ENCODE data around the gene ZSCAN23. TPM values are rescaled to one million over a fixed set of nuclear protein-coding genes. Genes with fewer than 3 reads are reported as not detected.

The ZSCAN23 gene
- total RNA-seq, 1 experiment from 2014 or later: 2.1 TPM

Other genes with a start within 250 kb of the ZSCAN23 start
- 10.3 and 15.5 TPM in 2 replicates for gene ZSCAN9, start 218.2 kb downstream of the ZSCAN23 start, total RNA-seq (2014; rRNA removed)
- gene ZKSCAN4, start 191.2 kb downstream of the ZSCAN23 start, total RNA-seq (2014; rRNA removed): 4.1 and 4.4 TPM in 2 replicates
- gene NKAPL, start 184.2 kb downstream of the ZSCAN23 start, total RNA-seq (2014; rRNA removed): not detected in 2 replicates
- gene ZSCAN26, start 176.3 kb downstream of the ZSCAN23 start, total RNA-seq (2014; rRNA removed): 11.3 and 12.7 TPM in 2 replicates
- gene PGBD1, start 161.9 kb downstream of the ZSCAN23 start, total RNA-seq (2014; rRNA removed): 11.9 and 12.0 TPM in 2 replicates
- 5.1 and 8.9 TPM in 2 replicates for gene ZSCAN31, start 107.3 kb downstream of the ZSCAN23 start, total RNA-seq (2014; rRNA removed)
- gene ZKSCAN3, start 93.5 kb downstream of the ZSCAN23 start, total RNA-seq (2014; rRNA removed): 4.1 and 4.9 TPM in 2 replicates
- gene ZSCAN12, start 43.7 kb downstream of the ZSCAN23 start, total RNA-seq (2014; rRNA removed): 3.6 and 4.7 TPM in 2 replicates
- gene GPX6, start 72.3 kb upstream of the ZSCAN23 start, total RNA-seq (2014; rRNA removed): not detected in 2 replicates
- gene GPX5, start 82.4 kb upstream of the ZSCAN23 start, total RNA-seq (2014; rRNA removed): not detected in 2 replicates

Data from LHCN-M2 (cell line).